ENCODE measurements around the gene MOB3A. TPM values are rescaled to one million over a fixed set of nuclear protein-coding genes. Genes with fewer than 3 reads are reported as not detected.
A peak's percentile ranks its signal among the peaks of the same experiment; 100 is the strongest.

MOB3A gene
- total and polyA plus RNA-seq, 10 of the 15 experiments (the other 5 are each of a cell fraction or from before 2014, with no cell fraction given), result 7.5 to 229 (median 79.4) TPM

- DNase-seq (ENCODE audit: low read depth, low spot score) (no peak), ATAC-seq (no peak), FAIRE-seq (no peak)
- 92% methylated on average over 25 of the region's 25 CpGs for WGBS (ENCODE audit: insufficient coverage, insufficient replicate concordance, low lambda C conversion rate, missing lambda C conversion rate)
- no TSS peak for BruUV-seq (replicated peaks)
- POLR2A ChIA-PET, result no interaction called here
- no peak overlapping the region for H3K4me2 ChIP-seq (ENCODE audit: control insufficient read depth, insufficient read depth)
- CTCF ChIA-PET, result interaction anchor here (0.9 to 1.4 kb wide), 2 partner anchors 17 to 105 kb away, joined by 3 read pairs; no protein-coding TSS in a partner anchor
- H4K20me1 ChIP-seq (ENCODE audit: control insufficient read depth, insufficient read depth), result no peaks in the 10 kb centered on the region
- in situ Hi-C loops (cut with MboI) (no loop called here), intact Hi-C loops (cut with micrococcal nuclease; ENCODE audit: unreplicated experiment) (no loop called here)
- RAD21 ChIA-PET (ENCODE audit: unreplicated experiment), result no interaction called here
- TF ChIP-seq MYC (IDR thresholded peaks at IDR 0.05; ENCODE audit: insufficient read depth, insufficient read length, insufficient replicate concordance, low read length, severe bottlenecking), result no peak
- no peak for TF ChIP-seq TCF7 (IDR thresholded peaks at IDR 0.05; ENCODE audit: borderline replicate concordance)
- no peak for TF ChIP-seq NFXL1 (IDR thresholded peaks at IDR 0.05; ENCODE audit: borderline replicate concordance)
- TF ChIP-seq POLR2A (IDR thresholded peaks at IDR 0.05; ENCODE audit: low read depth, low read length), result peak; percentile 62
- no peak for TF ChIP-seq ZNF274 (IDR thresholded peaks at IDR 0.05; ENCODE audit: insufficient read depth, insufficient read length)
- no peak for TF ChIP-seq PML (IDR thresholded peaks at IDR 0.05; ENCODE audit: low read length)
- no peak for TF ChIP-seq TAF1 (IDR thresholded peaks at IDR 0.05; ENCODE audit: borderline replicate concordance, low read depth, low read length)
- TF ChIP-seq STAT3 (IDR thresholded peaks at IDR 0.05; ENCODE audit: low read depth, low read length), result no peak
- TF ChIP-seq REST (IDR thresholded peaks at IDR 0.05; ENCODE audit: low read depth, low read length), result peak; percentile 82
- no peak for TF ChIP-seq SUPT20H (IDR thresholded peaks at IDR 0.05; ENCODE audit: borderline replicate concordance, control insufficient read depth, low read depth, low read length)
- no peak for TF ChIP-seq NR2C1 (IDR thresholded peaks at IDR 0.05)
- no peak for TF ChIP-seq YBX1 (IDR thresholded peaks at IDR 0.05)
- H3K27me3 ChIP-seq (replicated peaks in 1 of 2; ENCODE audit: control insufficient read depth in 2 of 2, insufficient read depth in 2 of 2, low read length in 1 of 2), result no peaks in the 10 kb centered on the region
- peaks cover 6 to 40% of the 10 kb centered on the region in 2 experiments; a peak in 3 of 4 replicates for H3K36me3 ChIP-seq (ENCODE audit: control insufficient read depth in 2 of 2, insufficient read depth in 2 of 2, low read length in 1 of 2)
- H3K9ac ChIP-seq (ENCODE audit: control insufficient read depth, insufficient read depth, low read length), result no peak overlapping the region
- H3K27ac ChIP-seq (ENCODE audit: control insufficient read depth, insufficient read depth), result no peak overlapping the region
- no peak overlapping the region for H2AFZ ChIP-seq (ENCODE audit: control insufficient read depth, low read depth, low read length)
- no peaks in the 10 kb centered on the region for H3K4me1 ChIP-seq (ENCODE audit: control insufficient read depth, insufficient read depth, low read length)
- no peaks in the 10 kb centered on the region for H3K9me3 ChIP-seq (replicated peaks; ENCODE audit: control insufficient read depth, insufficient read depth, low read length)
- SMC1A ChIA-PET (ENCODE audit: uncharacterized antibody, unreplicated experiment), result no interaction called here
- no peak overlapping the region for H3K4me3 ChIP-seq
- no peaks in the 10 kb centered on the region for H3K79me2 ChIP-seq (ENCODE audit: control insufficient read depth, insufficient read depth, low read length)
Measured at GRCh38 chr19:2123682-2124387, 27.7 kb upstream of the MOB3A start.

Data from GM12878 (cell line).